HepG2 (cell line): Measurements from ENCODE around the gene MPC1. TPM values are rescaled to one million over a fixed set of nuclear protein-coding genes. Genes with fewer than 3 reads are reported as not detected.

Experiments
- ATAC-seq: fragments of 200-7000 bp; cut with Tn5 transposase; 3 replicates; pipeline ENCODE4 v1.9.1; 2020; ENCODE audit warnings: mild to moderate bottlenecking, moderate library complexity
- BruUV-seq: library from RNA; stranded (reverse); fragments of 400-500 nt; replicated peaks from 2 replicates; lab custom pipeline; 2021; lab: Mats Ljungman, UMichigan
- CTCF ChIA-PET: fragments of 300-600 bp; formaldehyde crosslinking; extraction: SDS; loops from one replicate; lab custom pipeline; 2021; ENCODE audit warnings: low total read pairs, inconsistent platforms, low intra/inter-chr PET ratio; lab: Yijun Ruan, JAX
- POLR2A ChIA-PET: fragments of 350-600 bp; sonication (Branson Sonifier 250); formaldehyde crosslinking; loops from one replicate; lab custom pipeline; 2020; ENCODE audit warnings: antibody characterized with exemption, inconsistent platforms; lab: Yijun Ruan, JAX
- DNase-seq: peaks from one replicate; pipeline ENCODE4 v3.0.0-alpha.2; 2015; ENCODE audit warnings: low spot score
- FAIRE-seq: peaks from 3 replicates; lab custom pipeline; 2011; peaks lifted over from hg19 to GRCh38; lab: Jason Lieb, UNC
- H2AFZ ChIP-seq: one replicate; pipeline ENCODE4 v1.6.1; 2011; ENCODE audit warnings: low read length, inconsistent platforms
- H3K27ac ChIP-seq: fragments of 300-600 bp; 3 replicates; pipeline ENCODE4 v1.8.0; 2011; ENCODE audit warnings: mixed run types, mild to moderate bottlenecking, mixed read lengths, low read length, inconsistent platforms; ENCODE audit not compliant: insufficient read depth; ENCODE audit errors: extremely low read length
- H3K27me3 ChIP-seq, 2 experiments: fragments of 200-600 bp in 1 of 2; 2 replicates in 1 of 2; 3 replicates in 1 of 2; pipeline versions ENCODE4 v1.6.0 to v1.8.0; 2011; ENCODE audit warnings: low read length in 2 of 2, mild to moderate bottlenecking in 2 of 2, moderate library complexity in 2 of 2, inconsistent platforms in 1 of 2; ENCODE audit not compliant: insufficient read depth in 2 of 2, control insufficient read depth in 1 of 2
- H3K36me3 ChIP-seq, 2 experiments: fragments of 200-600 bp in 1 of 2; replicated peaks in 1 of 2; 2 replicates in 1 of 2; 3 replicates in 1 of 2; pipeline versions ENCODE4 v1.5.1 to v1.8.0; 2011; ENCODE audit warnings: low read length in 2 of 2, inconsistent platforms in 1 of 2; ENCODE audit not compliant: insufficient read depth in 2 of 2, control insufficient read depth in 1 of 2
- H3K4me1 ChIP-seq: 2 replicates; pipeline ENCODE4 v1.5.1; 2012; ENCODE audit warnings: low read length, inconsistent platforms; ENCODE audit not compliant: insufficient read depth
- H3K4me2 ChIP-seq: 2 replicates; pipeline ENCODE4 v1.6.0; 2011; ENCODE audit warnings: low read depth, low read length, inconsistent platforms
- H3K4me3 ChIP-seq, 3 experiments: fragments of 200-600 bp in 1 of 3; sonication (generic), shearing (Covaris generic) in 1 of 3; replicated peaks in 1 of 3; 2 replicates each; pipeline ENCODE4 v1.5.1; 2011 to 2016; ENCODE audit warnings: low read length in 3 of 3, inconsistent platforms in 2 of 3, low read depth in 2 of 3, mild to moderate bottlenecking in 2 of 3, control low read depth in 1 of 3, mixed read lengths in 1 of 3; ENCODE audit not compliant: insufficient read depth in 1 of 3
- H3K79me2 ChIP-seq: one replicate; pipeline ENCODE4 v1.6.1; 2011; ENCODE audit warnings: low read length, inconsistent platforms; ENCODE audit not compliant: insufficient read depth
- H3K9ac ChIP-seq: 2 replicates; pipeline ENCODE4 v1.6.0; 2011; ENCODE audit warnings: mild to moderate bottlenecking, low read depth, low read length, inconsistent platforms; ENCODE audit not compliant: insufficient read depth
- H3K9me3 ChIP-seq: 2 replicates; pipeline ENCODE4 v1.5.1; 2012; ENCODE audit warnings: mild to moderate bottlenecking, low read length
- H4K20me1 ChIP-seq: 2 replicates; pipeline ENCODE4 v1.6.0; 2011; ENCODE audit warnings: inconsistent platforms, mild to moderate bottlenecking, low read length, moderate library complexity; ENCODE audit not compliant: insufficient read depth
- CCAR2 ChIP-seq: fragments of 200-400 bp; formaldehyde crosslinking; optimal IDR thresholded peaks from 2 replicates; pipeline ENCODE3; 2018; ENCODE audit warnings: low read depth, mild to moderate bottlenecking, low read length, moderate library complexity
- DDIT3 ChIP-seq: sonication (generic); formaldehyde crosslinking; IDR thresholded peaks from 2 replicates; pipeline ENCODE4 v1.4.0; 2020; ENCODE audit warnings: mild to moderate bottlenecking, missing genetic modification reagents
- FOXM1 ChIP-seq: sonication (generic); formaldehyde crosslinking; IDR thresholded peaks from 2 replicates; pipeline ENCODE4 v1.5.0; 2020; ENCODE audit warnings: missing genetic modification reagents
- IRF1 ChIP-seq: sonication (generic); formaldehyde crosslinking; IDR thresholded peaks from 2 replicates; pipeline ENCODE4 v1.4.0; 2020; ENCODE audit warnings: low read depth, mild to moderate bottlenecking, missing genetic modification reagents
- ISL2 ChIP-seq: sonication (generic); formaldehyde crosslinking; IDR thresholded peaks from 2 replicates; pipeline ENCODE4 v1.5.0; 2020; ENCODE audit warnings: missing genetic modification reagents
- KDM2A ChIP-seq: sonication (generic); formaldehyde crosslinking; IDR thresholded peaks from 2 replicates; pipeline ENCODE4 v1.4.0; 2020; ENCODE audit warnings: low read depth, missing genetic modification reagents, borderline replicate concordance
- MBNL3 ChIP-seq: fragments of 250-450 bp; sonication (Bioruptor Pico); conservative IDR thresholded peaks from 2 replicates; pipeline ENCODE4 v1.8.0; 2022; ENCODE audit warnings: mild to moderate bottlenecking, inconsistent platforms
- U2AF2 ChIP-seq: fragments of 200-400 bp; formaldehyde crosslinking; IDR thresholded peaks from 2 replicates; pipeline ENCODE4 v1.6.1; 2017; ENCODE audit warnings: low read depth, mild to moderate bottlenecking, low read length
- ZNF317 ChIP-seq: sonication (generic); formaldehyde crosslinking; IDR thresholded peaks from 2 replicates; pipeline ENCODE4 v1.5.0; 2020; ENCODE audit warnings: mild to moderate bottlenecking, missing genetic modification reagents
- ZNF776 ChIP-seq: sonication (generic); formaldehyde crosslinking; IDR thresholded peaks from 2 replicates; pipeline ENCODE4 v1.4.0; 2020; ENCODE audit warnings: mild to moderate bottlenecking, missing genetic modification reagents
- WGBS: methylation state at CpG from one replicate; pipeline ENCODE4 v1.1.6; 2017; ENCODE audit warnings: low lambda C conversion rate; 5-methylcytosine and 5-hydroxymethylcytosine counted together
- in situ Hi-C: cut with HindIII; loops from 2 replicates; pipeline ENCODE4 v1.10.0; 2017; ENCODE audit warnings: low pct_unique_long_range_greater_than_20kb; ENCODE audit not compliant: extremely low pct_ligation_motif_present
- intact Hi-C: fragments of 100-400 bp; cut with micrococcal nuclease; formaldehyde crosslinking; loops from one replicate; pipeline ENCODE4 v1.10.0; 2022; ENCODE audit not compliant: unreplicated experiment
- polyA plus RNA-seq, 8 experiments: library from polyadenylated mRNA; depleted of rRNA in 3 of 8; stranded (reverse) in 7 of 8; unstranded in 1 of 8; fragments of >200 nt; fragmentation: Illumina TruSeq in 4 of 8; extraction: Trizol in 4 of 8; gene quantifications; 2 replicates each; pipeline versions ENCODE4 v1.2.1 to v1.2.3, GENCODE V29; 2011 to 2016; ENCODE audit warnings: low read depth in 4 of 8, missing spikeins in 1 of 8, mixed read lengths in 1 of 8; ENCODE audit not compliant: insufficient read depth in 1 of 8
- total RNA-seq, 5 experiments: library from RNA; depleted of rRNA; stranded (reverse); fragments of >200 nt; fragmentation: Illumina TruSeq; extraction: Trizol; gene quantifications; 2 replicates each; pipeline ENCODE4 v1.2.3, GENCODE V29; 2016; ENCODE audit warnings: low read depth in 1 of 5

Gene MPC1
- total and polyA plus RNA-seq, 2 of the 13 experiments (the other 11 are each of a cell fraction or from before 2014, with no cell fraction given), result 189 to 214 TPM

- Histone ChIP-seq H4K20me1 (0 out of 2 replicates have a peak, but pooled peaks cover 4% of the 10 kb centered on the region), H3K9ac (no peak overlapping the region), H2AFZ (no peak overlapping the region), H3K36me3 (no peaks in the 10 kb centered on the region), H3K4me3 (no peak overlapping the region), H3K9me3 (no peaks in the 10 kb centered on the region), H3K27me3 (peaks cover 4 to 35% of the 10 kb centered on the region in 2 experiments; a peak in 3 of 5 replicates), H3K79me2 (no peaks in the 10 kb centered on the region), H3K4me2 (no peak overlapping the region), H3K4me1 (peaks cover 21% of the 10 kb centered on the region), H3K27ac (no peak overlapping the region)
- ATAC-seq (no peak), DNase-seq (no peak), FAIRE-seq (no peak)
- 44% methylated on average over 7 of the region's 7 CpGs for WGBS
- TF ChIP-seq FOXM1 (no peak), CCAR2 (no peak), U2AF2 (no peak), DDIT3 (CRISPR knock-in tag) (no peak), MBNL3 (CRISPR knock-in tag) (no peak), ZNF776 (CRISPR knock-in tag) (no peak), KDM2A (CRISPR knock-in tag) (no peak), ISL2 (no peak), ZNF317 (CRISPR knock-in tag) (no peak), IRF1 (no peak)
- in situ Hi-C loops (no loop called here), intact Hi-C loops (no loop called here)
- POLR2A ChIA-PET, result no interaction called here
- no TSS peak for BruUV-seq
- CTCF ChIA-PET, result no interaction called here
These were observed 41.0 kb upstream of the MPC1 start for GRCh38 chr6:166423781-166424180.
